Neural cell (in vitro differentiated cells): ENCODE results near the gene RAPGEF5. TPM values are rescaled to one million over a fixed set of nuclear protein-coding genes. Genes with fewer than 3 reads are reported as not detected.

Experiments used
- H2AFZ ChIP-seq: fragments of 200-600, 300-800 bp; sonication (generic), shearing (Covaris generic); 2 replicates; pipeline ENCODE4 v1.6.0; 2014; ENCODE audit warnings: low read depth, mild to moderate bottlenecking, antibody characterized with exemption, low read length, moderate library complexity
- H3F3A ChIP-seq: fragments of 200-600 bp; shearing (Covaris generic); 2 replicates; pipeline ENCODE4 v1.6.1; 2016; ENCODE audit warnings: mild to moderate bottlenecking, moderate library complexity, mixed read lengths, antibody characterized with exemption, low read length; ENCODE audit not compliant: insufficient read depth, poor library complexity, severe bottlenecking
- H3K27ac ChIP-seq: fragments of 200-600, 300-800 bp; sonication (generic), shearing (Covaris generic); 2 replicates; pipeline ENCODE4 v1.5.1; 2014; ENCODE audit warnings: mild to moderate bottlenecking, low read length, moderate library complexity
- H3K27me3 ChIP-seq: fragments of 300-800, 200-600 bp; sonication (generic), shearing (Covaris generic); 2 replicates; pipeline ENCODE4 v1.6.0; 2014; ENCODE audit warnings: mild to moderate bottlenecking, low read depth, low read length, moderate library complexity; ENCODE audit not compliant: insufficient read depth
- H3K36me3 ChIP-seq: fragments of 300-800, 200-600 bp; sonication (generic), shearing (Covaris generic); 2 replicates; pipeline ENCODE4 v1.5.1; 2014; ENCODE audit warnings: mild to moderate bottlenecking, antibody characterized with exemption, low read length, moderate library complexity; ENCODE audit not compliant: insufficient read depth
- H3K4me2 ChIP-seq: fragments of 300-800, 200-600 bp; sonication (generic), shearing (Covaris generic); 2 replicates; pipeline ENCODE4 v1.6.0; 2014; ENCODE audit warnings: mild to moderate bottlenecking, low read length
- H3K4me3 ChIP-seq: fragments of 300-800, 200-600 bp; sonication (generic), shearing (Covaris generic); 2 replicates; pipeline ENCODE4 v1.5.1; 2014; ENCODE audit warnings: mild to moderate bottlenecking, low read length, moderate library complexity
- H3K79me2 ChIP-seq: fragments of 200-600 bp; shearing (Covaris generic); replicated peaks from 2 replicates; pipeline ENCODE4 v1.6.0; 2014; ENCODE audit warnings: mild to moderate bottlenecking, low read length, moderate library complexity; ENCODE audit not compliant: insufficient read depth
- H3K9ac ChIP-seq: fragments of 300-800, 200-600 bp; sonication (generic), shearing (Covaris generic); 2 replicates; pipeline ENCODE4 v1.6.1; 2016; ENCODE audit warnings: mild to moderate bottlenecking, low read length, mixed read lengths
- H3K9me2 ChIP-seq: fragments of 200-600 bp; shearing (Covaris generic); 2 replicates; pipeline ENCODE4 v1.6.1; 2016; ENCODE audit warnings: mild to moderate bottlenecking, low read length, mixed read lengths; ENCODE audit not compliant: insufficient read depth
- H3K9me3 ChIP-seq: fragments of 200-600, 300-800 bp; sonication (generic), shearing (Covaris generic); 2 replicates; pipeline ENCODE4 v1.6.1; 2016; ENCODE audit warnings: mild to moderate bottlenecking, mixed run types, low read length, moderate library complexity, mixed read lengths
- H4K20me1 ChIP-seq: fragments of 200-600 bp; shearing (Covaris generic); 2 replicates; pipeline ENCODE4 v1.6.1; 2016; ENCODE audit warnings: mild to moderate bottlenecking, mixed run types; ENCODE audit not compliant: insufficient read depth
- EP300 ChIP-seq: fragments of 450-650 bp; conservative IDR thresholded peaks from 2 replicates; pipeline ENCODE4 v1.6.1; 2014; ENCODE audit warnings: antibody characterized with exemption, mild to moderate bottlenecking, moderate library complexity; ENCODE audit not compliant: poor library complexity, severe bottlenecking
- EZH2 ChIP-seq: fragments of 200-600, 300-800 bp; shearing (Covaris generic), sonication (generic); IDR thresholded peaks from 2 replicates; pipeline ENCODE4 v1.6.1; 2014; ENCODE audit warnings: antibody characterized with exemption, low read length, borderline replicate concordance, mild to moderate bottlenecking; ENCODE audit not compliant: insufficient read depth, poor library complexity, severe bottlenecking
- MXI1 ChIP-seq: fragments of 450-650 bp; conservative IDR thresholded peaks from 2 replicates; pipeline ENCODE4 v1.6.1; 2014; ENCODE audit warnings: antibody characterized with exemption, mild to moderate bottlenecking; ENCODE audit not compliant: poor library complexity, severe bottlenecking
- POLR2AphosphoS5 ChIP-seq: IDR thresholded peaks from 2 replicates; pipeline ENCODE4 v1.6.1; 2012
- RAD21 ChIP-seq: fragments of 450-650 bp; conservative IDR thresholded peaks from 2 replicates; pipeline ENCODE4 v1.6.1; 2014; ENCODE audit warnings: antibody characterized with exemption, mild to moderate bottlenecking, moderate library complexity
- SMC3 ChIP-seq: fragments of 450-650 bp; conservative IDR thresholded peaks from 2 replicates; pipeline ENCODE4 v1.6.1; 2014; ENCODE audit warnings: antibody characterized with exemption, mild to moderate bottlenecking, moderate library complexity; ENCODE audit not compliant: poor library complexity
- TAF1 ChIP-seq: IDR thresholded peaks from 2 replicates; pipeline ENCODE4 v1.6.1; 2012; ENCODE audit warnings: low read depth
- polyA plus RNA-seq: library from polyadenylated mRNA; depleted of rRNA; stranded (reverse); fragments of >200 nt; gene quantifications from 2 replicates; pipeline ENCODE4 v1.2.3, GENCODE V29; 2014
- TF ChIP-seq, protein P1 (sequence below): IDR thresholded peaks from 2 replicates; pipeline ENCODE4 v1.6.1; 2012; ENCODE audit warnings: borderline replicate concordance
- TF ChIP-seq, protein P2 (sequence below): fragments of 450-650 bp; IDR thresholded peaks from 2 replicates; pipeline ENCODE4 v1.5.1; 2014; ENCODE audit warnings: antibody characterized with exemption, mild to moderate bottlenecking, moderate library complexity; ENCODE audit not compliant: poor library complexity, severe bottlenecking

The RAPGEF5 gene
- polyA plus RNA-seq, 1 donor from 2014 or later, result 48.0 TPM

DNA sequence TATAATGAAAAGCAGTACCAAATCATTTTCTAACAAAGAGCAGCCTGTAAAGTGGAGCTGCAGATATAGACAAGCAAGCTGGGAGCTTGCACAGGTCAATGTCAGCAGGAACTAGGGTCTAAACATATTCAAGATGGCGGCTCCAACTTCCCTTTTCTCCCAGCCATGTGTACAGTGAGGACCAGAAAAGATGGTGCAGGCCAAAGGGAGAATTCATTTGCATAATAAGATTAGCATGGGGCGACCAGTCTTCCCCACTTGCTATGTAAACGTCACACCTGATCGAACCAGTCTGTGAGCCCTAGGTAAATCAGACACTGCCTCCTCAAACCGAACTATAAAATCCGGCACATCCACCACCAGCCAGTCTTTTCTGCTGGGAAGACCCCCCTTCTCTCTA is 4.4 kb upstream of the RAPGEF5 start:
- no peaks in the 10 kb centered on the region for H3F3A ChIP-seq
- no peak for TF ChIP-seq RAD21
- no peak for TF ChIP-seq EZH2
- H2AFZ ChIP-seq, result no peak overlapping the region
- no peaks in the 10 kb centered on the region for H3K9me2 ChIP-seq
- H3K4me3 ChIP-seq, result no peak overlapping the region
- no peaks in the 10 kb centered on the region for H3K36me3 ChIP-seq
- H3K27ac ChIP-seq, result no peak overlapping the region
- no peaks in the 10 kb centered on the region for H4K20me1 ChIP-seq
- H3K4me2 ChIP-seq, result no peak overlapping the region
- peaks cover 7% of the 10 kb centered on the region for H3K27me3 ChIP-seq
- no peaks in the 10 kb centered on the region for H3K9me3 ChIP-seq
- H3K79me2 ChIP-seq, result no peaks in the 10 kb centered on the region
- H3K9ac ChIP-seq, result no peak overlapping the region

DNA sequence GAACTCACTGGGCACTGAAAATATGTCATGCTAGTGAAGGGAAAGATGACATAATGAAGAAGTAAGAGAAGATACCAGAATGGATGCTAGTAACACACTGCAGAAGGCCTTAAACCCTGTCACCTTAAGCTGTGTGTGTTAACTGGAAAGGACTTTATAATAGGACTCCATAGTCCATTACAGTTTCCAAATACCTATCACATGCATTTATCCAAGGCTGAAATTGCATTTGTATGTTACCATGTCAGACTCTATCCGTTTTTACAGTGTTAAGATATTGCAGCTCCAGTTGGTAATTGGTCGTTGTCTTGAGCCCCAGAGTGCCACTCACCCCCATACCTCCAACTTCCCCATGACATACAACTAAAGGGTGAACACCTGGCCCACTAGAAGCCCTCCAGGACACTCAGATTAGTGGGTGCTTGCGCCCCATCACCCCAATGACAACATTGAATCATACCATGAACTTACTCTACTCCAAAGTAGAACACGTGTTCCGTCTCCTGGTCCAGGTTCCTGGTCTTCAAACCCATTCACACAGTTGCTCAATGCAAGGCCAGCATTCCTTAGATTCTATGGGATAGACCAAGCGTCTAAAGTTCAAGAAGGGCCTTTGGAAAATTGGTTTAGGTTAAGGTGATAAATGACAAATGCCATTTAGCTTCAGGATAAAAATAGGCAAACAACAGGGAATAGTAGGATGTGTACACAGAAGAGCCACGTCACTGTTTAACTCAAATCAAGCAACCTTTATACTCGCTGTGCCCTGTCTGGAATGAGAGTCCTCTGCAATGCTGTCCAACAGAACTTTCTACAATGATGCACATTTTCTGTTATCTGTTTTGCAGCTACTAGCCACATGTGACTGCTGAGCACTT is 2.1 kb upstream of the RAPGEF5 start:
- Histone ChIP-seq H3K9me2 (no peaks in the 10 kb centered on the region), H3K27me3 (peaks cover 18% of the 10 kb centered on the region), H3K27ac (no peak overlapping the region), H3K9ac (no peak overlapping the region), H4K20me1 (no peaks in the 10 kb centered on the region), H3F3A (no peaks in the 10 kb centered on the region), H2AFZ (no peak overlapping the region), H3K4me2 (no peak overlapping the region), H3K9me3 (no peaks in the 10 kb centered on the region), H3K36me3 (no peaks in the 10 kb centered on the region), H3K4me3 (no peak overlapping the region), H3K79me2 (no peaks in the 10 kb centered on the region)
- no peak for TF ChIP-seq EP300
- TF ChIP-seq, protein P1, sequence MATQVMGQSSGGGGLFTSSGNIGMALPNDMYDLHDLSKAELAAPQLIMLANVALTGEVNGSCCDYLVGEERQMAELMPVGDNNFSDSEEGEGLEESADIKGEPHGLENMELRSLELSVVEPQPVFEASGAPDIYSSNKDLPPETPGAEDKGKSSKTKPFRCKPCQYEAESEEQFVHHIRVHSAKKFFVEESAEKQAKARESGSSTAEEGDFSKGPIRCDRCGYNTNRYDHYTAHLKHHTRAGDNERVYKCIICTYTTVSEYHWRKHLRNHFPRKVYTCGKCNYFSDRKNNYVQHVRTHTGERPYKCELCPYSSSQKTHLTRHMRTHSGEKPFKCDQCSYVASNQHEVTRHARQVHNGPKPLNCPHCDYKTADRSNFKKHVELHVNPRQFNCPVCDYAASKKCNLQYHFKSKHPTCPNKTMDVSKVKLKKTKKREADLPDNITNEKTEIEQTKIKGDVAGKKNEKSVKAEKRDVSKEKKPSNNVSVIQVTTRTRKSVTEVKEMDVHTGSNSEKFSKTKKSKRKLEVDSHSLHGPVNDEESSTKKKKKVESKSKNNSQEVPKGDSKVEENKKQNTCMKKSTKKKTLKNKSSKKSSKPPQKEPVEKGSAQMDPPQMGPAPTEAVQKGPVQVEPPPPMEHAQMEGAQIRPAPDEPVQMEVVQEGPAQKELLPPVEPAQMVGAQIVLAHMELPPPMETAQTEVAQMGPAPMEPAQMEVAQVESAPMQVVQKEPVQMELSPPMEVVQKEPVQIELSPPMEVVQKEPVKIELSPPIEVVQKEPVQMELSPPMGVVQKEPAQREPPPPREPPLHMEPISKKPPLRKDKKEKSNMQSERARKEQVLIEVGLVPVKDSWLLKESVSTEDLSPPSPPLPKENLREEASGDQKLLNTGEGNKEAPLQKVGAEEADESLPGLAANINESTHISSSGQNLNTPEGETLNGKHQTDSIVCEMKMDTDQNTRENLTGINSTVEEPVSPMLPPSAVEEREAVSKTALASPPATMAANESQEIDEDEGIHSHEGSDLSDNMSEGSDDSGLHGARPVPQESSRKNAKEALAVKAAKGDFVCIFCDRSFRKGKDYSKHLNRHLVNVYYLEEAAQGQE, result no peak
- no peak for TF ChIP-seq POLR2AphosphoS5
- TF ChIP-seq RAD21, result no peak
- TF ChIP-seq, protein P2, sequence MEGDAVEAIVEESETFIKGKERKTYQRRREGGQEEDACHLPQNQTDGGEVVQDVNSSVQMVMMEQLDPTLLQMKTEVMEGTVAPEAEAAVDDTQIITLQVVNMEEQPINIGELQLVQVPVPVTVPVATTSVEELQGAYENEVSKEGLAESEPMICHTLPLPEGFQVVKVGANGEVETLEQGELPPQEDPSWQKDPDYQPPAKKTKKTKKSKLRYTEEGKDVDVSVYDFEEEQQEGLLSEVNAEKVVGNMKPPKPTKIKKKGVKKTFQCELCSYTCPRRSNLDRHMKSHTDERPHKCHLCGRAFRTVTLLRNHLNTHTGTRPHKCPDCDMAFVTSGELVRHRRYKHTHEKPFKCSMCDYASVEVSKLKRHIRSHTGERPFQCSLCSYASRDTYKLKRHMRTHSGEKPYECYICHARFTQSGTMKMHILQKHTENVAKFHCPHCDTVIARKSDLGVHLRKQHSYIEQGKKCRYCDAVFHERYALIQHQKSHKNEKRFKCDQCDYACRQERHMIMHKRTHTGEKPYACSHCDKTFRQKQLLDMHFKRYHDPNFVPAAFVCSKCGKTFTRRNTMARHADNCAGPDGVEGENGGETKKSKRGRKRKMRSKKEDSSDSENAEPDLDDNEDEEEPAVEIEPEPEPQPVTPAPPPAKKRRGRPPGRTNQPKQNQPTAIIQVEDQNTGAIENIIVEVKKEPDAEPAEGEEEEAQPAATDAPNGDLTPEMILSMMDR, result no peak
- TF ChIP-seq EZH2, result no peak
- no peak for TF ChIP-seq TAF1
- TF ChIP-seq MXI1, result no peak
- no peak for TF ChIP-seq SMC3
